Omental fat pad (tissue), 4 donors: ENCODE measurements around the gene DUSP12. TPM values are rescaled to one million over a fixed set of nuclear protein-coding genes. Genes with fewer than 3 reads are reported as not detected.
"Not testable (repeated sequence)": the region's sequence is repeated elsewhere in the genome, so short reads cannot be mapped to it uniquely, and the experiment has no call there.

Experiments used
- ATAC-seq: fragments of 150-250 bp; one replicate; pipeline ENCODE4 v1.9.1; 2016; ENCODE audit warnings: mild to moderate bottlenecking, moderate library complexity; ENCODE audit not compliant: low FRiP score
- DNase-seq: peaks from one replicate; pipeline ENCODE4 v3.0.0-alpha.2; 2019; ENCODE audit warnings: low spot score
- CTCF ChIP-seq, 3 donors: fragments of 450-650 bp; IDR thresholded peaks; one replicate each; pipeline ENCODE4 v1.5.1; 2016 to 2017; ENCODE audit warnings: antibody characterized with exemption in 3 of 3, mild to moderate bottlenecking in 3 of 3, moderate library complexity in 2 of 3
- total RNA-seq, 4 donors: library from RNA; depleted of rRNA; stranded (reverse); fragments of >200 nt; gene quantifications; one replicate each; pipeline ENCODE4 v1.1.0, GENCODE V29; 2016

The DUSP12 gene
- total RNA-seq, 4 donors from 2014 or later = 14.8 to 49.2 (median 27.8) TPM

DNA sequence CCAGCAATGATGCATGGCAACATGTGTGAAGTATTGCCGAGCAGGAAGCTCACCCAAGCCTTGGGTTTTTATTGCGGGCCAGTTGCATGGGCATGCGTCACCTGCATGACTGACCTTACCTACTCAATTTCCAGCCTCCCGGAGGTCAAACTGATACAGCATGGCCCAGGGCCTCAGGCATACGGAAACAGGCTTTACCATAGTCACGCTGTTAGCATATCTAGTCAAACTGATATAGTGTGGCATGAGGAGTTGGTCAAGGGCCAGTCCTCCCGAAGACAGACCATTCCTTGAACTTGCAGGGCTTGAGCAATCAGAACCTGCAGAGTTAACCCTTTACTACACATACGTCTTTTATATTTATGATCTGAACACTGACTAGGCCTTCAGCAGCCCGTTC is 6.4 kb upstream of the DUSP12 start:
- ATAC-seq (no peak), DNase-seq (no peak)
- no peak for TF ChIP-seq CTCF (IDR thresholded peaks at IDR 0.05)

DNA sequence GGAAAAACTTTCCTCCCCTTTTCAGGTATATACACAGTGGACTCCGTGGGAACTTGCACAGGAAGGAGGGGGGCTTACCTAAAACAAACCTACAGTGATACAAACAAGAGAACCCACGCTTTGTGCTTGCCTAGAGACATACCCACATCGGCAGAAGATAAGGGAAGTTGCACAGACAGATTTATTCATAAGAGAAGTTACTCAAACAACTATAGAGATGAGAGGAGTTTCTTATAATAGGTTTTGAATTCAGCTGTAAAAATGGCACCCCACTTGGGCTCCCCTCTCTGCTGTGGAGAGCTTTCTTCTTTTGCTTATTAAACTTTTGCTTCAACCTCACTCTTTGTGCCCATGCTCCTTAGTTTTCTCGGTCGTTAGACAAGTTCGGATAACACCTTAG is 1.8 kb upstream of the DUSP12 start:
- DNase-seq (no peak), ATAC-seq (no peak)
- no peak for TF ChIP-seq CTCF (IDR thresholded peaks at IDR 0.05)

DNA sequence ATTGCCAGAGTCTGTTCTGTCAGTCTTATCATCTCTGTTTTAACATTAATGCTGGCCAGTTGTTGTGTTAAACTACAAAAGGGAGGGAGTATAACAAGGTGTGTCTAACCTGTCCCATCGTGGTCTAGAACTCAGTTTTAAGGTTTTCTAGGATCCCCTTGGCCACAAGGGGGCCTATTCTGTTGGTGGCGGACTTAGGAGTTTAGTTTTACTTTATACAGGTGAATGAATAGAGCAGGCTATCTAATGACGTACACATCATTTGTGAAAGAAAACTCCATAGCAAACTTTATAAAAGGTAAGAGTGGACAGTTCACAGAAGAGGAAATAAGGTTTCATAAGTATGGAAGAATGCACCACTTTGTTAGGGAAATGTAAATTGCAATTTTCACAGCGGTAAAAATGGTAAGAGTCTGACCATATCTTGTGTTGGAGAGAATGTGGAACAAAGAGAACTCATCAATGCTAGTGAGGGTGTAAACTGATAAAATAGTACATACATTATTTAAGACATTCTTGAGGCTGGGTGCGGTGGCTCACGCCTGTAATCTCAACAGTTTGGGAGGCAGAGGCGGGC is 14.0 kb downstream of the DUSP12 start:
- ATAC-seq = no peak
- TF ChIP-seq CTCF (IDR thresholded peaks at IDR 0.05) = no peak
- DNase-seq = no peak

GRCh38 chr1:161766102-161766981 is 16.8 kb downstream of the DUSP12 start, which contains the start of gene ATF6:
Gene ATF6, plus strand, starts transcription at chr1:161766320. Its CDS starts 41 bp downstream, at chr1:161766361.
- TF ChIP-seq CTCF (IDR thresholded peaks at IDR 0.05) = no peak
- ATAC-seq = peak; percentile 87
- peak; percentile 78 for DNase-seq

DNA sequence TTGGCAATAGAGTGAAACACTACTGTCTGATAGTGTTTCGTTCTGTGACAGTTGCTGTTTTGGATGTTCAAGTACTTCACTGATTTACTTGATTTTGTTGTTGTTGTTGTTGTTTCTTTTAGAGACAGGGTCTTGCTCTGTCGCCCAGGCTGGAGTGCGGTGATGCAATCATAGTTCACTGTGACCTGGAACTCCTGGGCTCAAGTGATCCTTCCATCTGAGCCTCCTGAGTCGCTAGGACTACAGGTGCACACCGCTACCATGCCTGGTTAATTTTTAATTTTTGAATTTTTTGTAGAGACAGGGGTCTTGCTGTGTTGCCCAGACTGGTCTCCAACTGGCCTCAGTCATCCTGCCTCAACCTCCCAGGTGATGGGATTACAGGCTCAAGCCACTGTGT is 18.9 kb downstream of the DUSP12 start:
- ATAC-seq (no peak), DNase-seq (no peak)
- TF ChIP-seq CTCF (IDR thresholded peaks at IDR 0.05) = no peak

- no peak for TF ChIP-seq CTCF (IDR thresholded peaks at IDR 0.05)
- ATAC-seq (no peak), DNase-seq (no peak)
Measured at GRCh38 chr1:161768986-161769672, 19.5 kb downstream of the DUSP12 start.

- not testable (repeated sequence) for DNase-seq, ATAC-seq
Measured at GRCh38 chr1:161769673-161770045, 20.1 kb downstream of the DUSP12 start.
